Suprapubic skin (tissue), 4 donors: ENCODE data around the gene GUCY1A2. TPM values are rescaled to one million over a fixed set of nuclear protein-coding genes. Genes with fewer than 3 reads are reported as not detected.

Source experiments
- DNase-seq, 2 donors: peaks; one replicate each; pipeline ENCODE4 v3.0.0-alpha.2; 2019; ENCODE audit warnings: low spot score in 2 of 2
- H3K27ac ChIP-seq: fragments of 200-600 bp; sonication (generic); one replicate; pipeline ENCODE4 v1.5.1; 2019
- H3K27me3 ChIP-seq: fragments of 200-600 bp; sonication (generic); one replicate; pipeline ENCODE4 v1.5.1; 2019
- H3K36me3 ChIP-seq: fragments of 200-600 bp; sonication (generic); one replicate; pipeline ENCODE4 v1.5.1; 2019
- H3K4me1 ChIP-seq: fragments of 200-600 bp; sonication (generic); one replicate; pipeline ENCODE4 v1.5.1; 2019
- H3K4me3 ChIP-seq: fragments of 200-600 bp; sonication (generic); one replicate; pipeline ENCODE4 v1.5.1; 2019; ENCODE audit warnings: mild to moderate bottlenecking
- H3K9me3 ChIP-seq: fragments of 200-600 bp; sonication (generic); one replicate; pipeline ENCODE4 v1.5.1; 2019
- EP300 ChIP-seq: sonication (generic); formaldehyde crosslinking; IDR thresholded peaks from one replicate; pipeline ENCODE4 v1.6.1; 2017; ENCODE audit warnings: antibody characterized with exemption
- POLR2A ChIP-seq, 2 donors: fragments of 450-650 bp; IDR thresholded peaks; one replicate each; pipeline ENCODE4 v1.6.1; 2017; ENCODE audit warnings: antibody characterized with exemption in 2 of 2, mild to moderate bottlenecking in 2 of 2, moderate library complexity in 2 of 2
- POLR2AphosphoS5 ChIP-seq, 3 donors: sonication (generic); formaldehyde crosslinking; IDR thresholded peaks; one replicate each; pipeline ENCODE4 v1.6.1; 2017; ENCODE audit warnings: antibody characterized with exemption in 3 of 3
- WGBS: methylation state at CpG from one replicate; pipeline ENCODE4 v1.1.5; 2018; 5-methylcytosine and 5-hydroxymethylcytosine counted together
- total RNA-seq, 4 donors: library from RNA; depleted of rRNA; stranded (reverse); fragments of >200 nt; gene quantifications; one replicate each; pipeline ENCODE4 v1.1.0, GENCODE V29; 2016
- TF ChIP-seq, protein P1 (sequence below), 2 donors: fragments of 200-600 bp in 1 of 2; fragments of 450-650 bp in 1 of 2; sonication (generic) in 1 of 2; IDR thresholded peaks; one replicate each; pipeline ENCODE4 v1.5.1; 2016 to 2019; ENCODE audit warnings: antibody characterized with exemption in 2 of 2, mild to moderate bottlenecking in 1 of 2, moderate library complexity in 1 of 2

Gene GUCY1A2
- total RNA-seq, 4 donors from 2014 or later: 0.49 to 2.7 (median 1.2) TPM

DNA sequence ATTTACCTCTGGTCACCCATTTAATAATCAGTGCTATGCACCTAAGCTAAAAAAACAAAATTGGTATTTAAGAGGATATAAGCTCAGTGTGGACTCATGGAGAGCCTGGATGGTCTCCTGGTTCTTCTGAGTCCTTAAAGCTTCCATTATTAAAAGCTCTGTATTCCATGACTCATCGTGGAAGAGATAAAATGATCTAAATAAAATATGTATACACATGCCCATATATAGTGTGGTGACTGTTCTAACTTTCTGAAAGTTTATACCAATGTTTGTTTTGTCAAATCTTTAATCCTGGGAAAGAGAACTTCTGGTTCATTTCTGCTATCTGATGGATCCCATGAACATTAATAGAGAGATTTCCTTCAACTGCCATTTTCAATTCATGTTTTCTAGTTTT is 375.9 kb downstream of the GUCY1A2 start:
- WGBS: 82% methylated on average over 1 of the region's 1 CpG
- no peak for TF ChIP-seq POLR2A (IDR thresholded peaks at IDR 0.05)
- no peak for TF ChIP-seq POLR2AphosphoS5 (IDR thresholded peaks at IDR 0.05)
- TF ChIP-seq, protein P1, sequence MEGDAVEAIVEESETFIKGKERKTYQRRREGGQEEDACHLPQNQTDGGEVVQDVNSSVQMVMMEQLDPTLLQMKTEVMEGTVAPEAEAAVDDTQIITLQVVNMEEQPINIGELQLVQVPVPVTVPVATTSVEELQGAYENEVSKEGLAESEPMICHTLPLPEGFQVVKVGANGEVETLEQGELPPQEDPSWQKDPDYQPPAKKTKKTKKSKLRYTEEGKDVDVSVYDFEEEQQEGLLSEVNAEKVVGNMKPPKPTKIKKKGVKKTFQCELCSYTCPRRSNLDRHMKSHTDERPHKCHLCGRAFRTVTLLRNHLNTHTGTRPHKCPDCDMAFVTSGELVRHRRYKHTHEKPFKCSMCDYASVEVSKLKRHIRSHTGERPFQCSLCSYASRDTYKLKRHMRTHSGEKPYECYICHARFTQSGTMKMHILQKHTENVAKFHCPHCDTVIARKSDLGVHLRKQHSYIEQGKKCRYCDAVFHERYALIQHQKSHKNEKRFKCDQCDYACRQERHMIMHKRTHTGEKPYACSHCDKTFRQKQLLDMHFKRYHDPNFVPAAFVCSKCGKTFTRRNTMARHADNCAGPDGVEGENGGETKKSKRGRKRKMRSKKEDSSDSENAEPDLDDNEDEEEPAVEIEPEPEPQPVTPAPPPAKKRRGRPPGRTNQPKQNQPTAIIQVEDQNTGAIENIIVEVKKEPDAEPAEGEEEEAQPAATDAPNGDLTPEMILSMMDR (IDR thresholded peaks at IDR 0.05): no peak
- no peak for TF ChIP-seq EP300

GRCh38 chr11:106632283-106632682 is 386.0 kb downstream of the GUCY1A2 start:
- Histone ChIP-seq H3K4me3 (no peak overlapping the region), H3K9me3 (no peaks in the 10 kb centered on the region), H3K27me3 (no peaks in the 10 kb centered on the region), H3K36me3 (no peaks in the 10 kb centered on the region), H3K27ac (no peak overlapping the region), H3K4me1 (no peaks in the 10 kb centered on the region)
- no peak for DNase-seq
- WGBS: 88% methylated on average over 3 of the region's 3 CpGs
- TF ChIP-seq POLR2A (IDR thresholded peaks at IDR 0.05) (no peak), POLR2AphosphoS5 (IDR thresholded peaks at IDR 0.05) (no peak), EP300 (no peak)

More for the DNA sequence above, 375.9 kb downstream of the GUCY1A2 start:
- no peaks in the 10 kb centered on the region for H3K4me1 ChIP-seq
- DNase-seq: no peak
- H3K9me3 ChIP-seq: peaks cover 4% of the 10 kb centered on the region
- H3K27ac ChIP-seq: no peak overlapping the region
- H3K27me3 ChIP-seq: no peaks in the 10 kb centered on the region
- no peaks in the 10 kb centered on the region for H3K36me3 ChIP-seq
- no peak overlapping the region for H3K4me3 ChIP-seq

DNA sequence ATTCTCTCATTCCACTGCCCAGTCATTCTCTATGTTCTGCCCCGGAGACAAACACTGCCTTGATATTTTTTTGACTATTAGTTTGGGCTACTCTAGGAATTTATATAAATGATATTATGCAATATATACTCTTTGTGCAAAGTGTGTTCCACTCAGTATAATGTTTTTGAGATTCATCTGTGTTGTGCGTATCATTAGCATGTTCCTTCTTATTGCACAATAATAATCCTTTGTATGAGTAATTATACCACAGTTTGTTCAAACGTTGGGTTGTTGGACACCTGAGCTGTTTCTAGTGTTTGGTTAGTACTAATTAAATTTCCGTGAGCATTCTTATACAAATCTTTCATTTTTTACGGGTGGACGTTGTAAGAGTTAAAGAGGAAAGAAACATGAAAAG is 390.6 kb downstream of the GUCY1A2 start:
- no peaks in the 10 kb centered on the region for H3K9me3 ChIP-seq
- TF ChIP-seq POLR2A (IDR thresholded peaks at IDR 0.05): no peak
- no peak for TF ChIP-seq POLR2AphosphoS5 (IDR thresholded peaks at IDR 0.05)
- TF ChIP-seq EP300: no peak
- TF ChIP-seq, protein P1 (IDR thresholded peaks at IDR 0.05): no peak
- H3K4me3 ChIP-seq: no peak overlapping the region
- no peak overlapping the region for H3K27ac ChIP-seq
- no peaks in the 10 kb centered on the region for H3K27me3 ChIP-seq
- WGBS: 89% methylated on average over 6 of the region's 6 CpGs
- DNase-seq: no peak
- H3K4me1 ChIP-seq: no peaks in the 10 kb centered on the region
- H3K36me3 ChIP-seq: no peaks in the 10 kb centered on the region

DNA sequence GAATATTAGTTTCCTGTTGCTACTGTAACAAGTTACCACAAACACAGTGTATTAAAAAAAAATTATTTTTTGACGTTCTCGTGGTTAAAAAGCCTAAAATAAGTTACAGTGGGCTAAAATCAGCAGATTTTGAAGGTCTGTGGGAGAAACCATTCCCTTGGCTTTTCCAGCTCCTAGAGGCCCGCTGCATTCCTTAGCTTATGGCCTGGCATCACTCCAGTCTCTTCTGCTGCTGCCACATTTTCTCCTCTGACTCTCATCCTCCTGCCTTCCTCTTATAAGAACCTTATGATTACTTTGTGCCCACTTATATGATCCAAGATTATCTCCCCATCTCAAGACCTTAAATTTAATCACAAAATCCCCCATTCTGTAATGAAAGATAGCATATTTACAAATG is 392.7 kb downstream of the GUCY1A2 start:
- no peak for DNase-seq

DNA sequence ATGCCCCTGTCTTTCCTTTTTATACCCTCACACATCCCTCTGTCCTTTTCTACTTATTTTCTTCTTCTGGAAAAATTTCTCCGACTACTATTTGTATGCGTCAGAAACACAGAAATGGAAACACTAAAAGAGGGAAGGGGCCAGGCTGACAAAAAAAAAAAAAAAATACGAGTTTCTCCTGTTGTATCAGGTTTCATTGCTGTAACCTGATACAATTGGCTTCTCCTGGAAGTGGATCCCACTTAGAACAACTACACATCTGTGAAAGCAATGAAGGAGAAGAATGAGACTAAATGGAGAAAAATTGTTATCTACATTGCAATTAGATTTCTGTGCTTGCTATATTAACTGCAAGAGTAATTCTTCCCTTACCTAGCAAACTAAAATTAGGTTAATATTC is 393.9 kb downstream of the GUCY1A2 start:
- H3K36me3 ChIP-seq: no peaks in the 10 kb centered on the region
- no peaks in the 10 kb centered on the region for H3K27me3 ChIP-seq
- no peak overlapping the region for H3K4me3 ChIP-seq
- no peak for DNase-seq
- H3K9me3 ChIP-seq: no peaks in the 10 kb centered on the region
- 64% methylated on average over 3 of the region's 3 CpGs for WGBS
- TF ChIP-seq EP300 (no peak), POLR2A (IDR thresholded peaks at IDR 0.05) (no peak), POLR2AphosphoS5 (IDR thresholded peaks at IDR 0.05) (no peak)
- TF ChIP-seq, protein P1 (IDR thresholded peaks at IDR 0.05): no peak
- no peaks in the 10 kb centered on the region for H3K4me1 ChIP-seq
- H3K27ac ChIP-seq: no peak overlapping the region

More for the DNA sequence above, 392.7 kb downstream of the GUCY1A2 start:
- Histone ChIP-seq H3K27ac (no peak overlapping the region), H3K36me3 (no peaks in the 10 kb centered on the region), H3K9me3 (no peaks in the 10 kb centered on the region), H3K4me1 (no peaks in the 10 kb centered on the region), H3K4me3 (no peak overlapping the region), H3K27me3 (no peaks in the 10 kb centered on the region)
- whole genome bisulfite sequencing: 45% methylated on average over 3 of the region's 3 CpGs
- TF ChIP-seq EP300: no peak
- TF ChIP-seq POLR2AphosphoS5 (IDR thresholded peaks at IDR 0.05): no peak
- TF ChIP-seq, protein P1 (IDR thresholded peaks at IDR 0.05): no peak
- TF ChIP-seq POLR2A (IDR thresholded peaks at IDR 0.05): no peak
